Peyer's patch (tissue), 4 donors: ENCODE data around the gene TECPR2. TPM values are rescaled to one million over a fixed set of nuclear protein-coding genes. Genes with fewer than 3 reads are reported as not detected.

Experiments
- DNase-seq, 3 donors: peaks; one replicate each; pipeline ENCODE4 v3.0.0-alpha.2; 2017 to 2019
- H3K27ac ChIP-seq, 4 donors: fragments of 200-600 bp; sonication (generic); one replicate each; pipeline ENCODE4 v1.5.1; 2016 to 2019
- H3K27me3 ChIP-seq, 2 donors: fragments of 200-600 bp; sonication (generic); one replicate each; pipeline ENCODE4 v1.5.1; 2019
- H3K36me3 ChIP-seq, 3 donors: fragments of 200-600 bp; sonication (generic); one replicate each; pipeline ENCODE4 v1.5.1; 2016 to 2019
- H3K4me1 ChIP-seq, 4 donors: fragments of 200-600 bp; sonication (generic); one replicate each; pipeline ENCODE4 v1.5.1; 2016 to 2019
- H3K4me3 ChIP-seq, 4 donors: fragments of 200-600 bp; sonication (generic); 1 replicate in 3 of 4; 2 replicates in 1 of 4; pipeline ENCODE4 v1.5.1; 2016 to 2019; ENCODE audit warnings: mild to moderate bottlenecking in 1 of 4
- H3K9me3 ChIP-seq, 4 donors: fragments of 200-600 bp; sonication (generic); one replicate each; pipeline ENCODE4 v1.5.1; 2016 to 2019; ENCODE audit warnings: mild to moderate bottlenecking in 1 of 4
- CTCF ChIP-seq, 6 experiments: fragments of 450-650 bp in 4 of 6; fragments of 200-600 bp in 2 of 6; sonication (generic) in 1 of 6; IDR thresholded peaks; one replicate each; pipeline ENCODE4 v1.5.1; 2017 to 2019; ENCODE audit warnings: antibody characterized with exemption in 6 of 6, mild to moderate bottlenecking in 3 of 6, moderate library complexity in 1 of 6
- POLR2A ChIP-seq, 2 donors: fragments of 450-650 bp; IDR thresholded peaks; one replicate each; pipeline ENCODE4 v1.5.1; 2017; ENCODE audit warnings: antibody characterized with exemption in 2 of 2, mild to moderate bottlenecking in 2 of 2, moderate library complexity in 2 of 2
- total RNA-seq, 4 donors: library from RNA; depleted of rRNA; stranded (reverse); fragments of >200 nt; gene quantifications; one replicate each; pipeline ENCODE4 v1.1.0, GENCODE V29; 2016

Gene TECPR2
- total RNA-seq, 4 donors from 2014 or later: 21.5 to 45.3 (median 22.4) TPM

DNA sequence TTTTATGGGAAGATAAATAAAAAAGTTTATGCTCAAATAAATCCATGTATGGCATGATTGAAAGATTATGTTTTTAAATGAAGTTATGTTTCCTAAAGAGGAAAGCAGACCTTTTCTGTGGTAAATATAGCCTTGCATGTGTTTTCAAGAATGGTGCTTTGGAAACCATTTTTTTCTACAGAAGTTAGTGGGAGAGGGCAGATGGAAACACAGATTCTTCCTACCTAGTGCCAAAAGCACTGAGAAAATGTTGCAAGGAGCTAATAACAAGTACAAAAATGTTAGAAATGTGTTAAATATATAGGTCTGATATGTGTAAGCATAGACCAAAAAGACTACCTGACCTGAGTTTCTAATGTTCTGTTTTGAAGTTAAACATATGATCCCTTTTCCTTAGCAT, 24.3 kb downstream of the TECPR2 start:
- no peak for DNase-seq
- H3K27me3 ChIP-seq: no peaks in the 10 kb centered on the region
- no peak overlapping the region for H3K27ac ChIP-seq
- no peak overlapping the region for H3K4me3 ChIP-seq
- H3K4me1 ChIP-seq: no peaks in the 10 kb centered on the region
- no peaks in the 10 kb centered on the region for H3K9me3 ChIP-seq
- peaks cover 0 to 2% (median 0%) of the 10 kb centered on the region in 3 donors for H3K36me3 ChIP-seq
- TF ChIP-seq CTCF (IDR thresholded peaks at IDR 0.05): no peak
- TF ChIP-seq POLR2A (IDR thresholded peaks at IDR 0.05): no peak

DNA sequence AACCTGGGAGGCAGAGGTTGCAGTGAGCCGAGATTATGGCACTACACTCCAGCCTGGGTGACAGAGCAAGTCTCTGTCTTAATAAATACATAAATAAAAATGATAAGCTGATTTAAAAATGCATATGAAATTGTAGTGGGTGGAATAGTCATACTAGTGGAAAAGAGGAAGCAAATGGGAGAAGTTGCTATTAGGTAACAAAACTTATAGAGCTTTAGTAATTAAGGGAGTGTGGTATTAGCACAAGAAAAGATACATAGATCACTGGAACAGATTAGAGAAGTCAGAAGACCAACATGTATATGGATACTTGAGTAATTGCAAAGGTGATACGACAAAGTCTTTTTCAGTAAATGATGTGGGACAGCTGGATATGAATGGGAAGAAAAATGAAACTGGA, 26.5 kb downstream of the TECPR2 start:
- Histone ChIP-seq H3K27me3 (no peaks in the 10 kb centered on the region), H3K36me3 (no peaks in the 10 kb centered on the region), H3K4me1 (no peaks in the 10 kb centered on the region), H3K4me3 (no peak overlapping the region), H3K9me3 (no peaks in the 10 kb centered on the region), H3K27ac (no peak overlapping the region)
- no peak for TF ChIP-seq CTCF (IDR thresholded peaks at IDR 0.05)
- no peak for TF ChIP-seq POLR2A (IDR thresholded peaks at IDR 0.05)
- no peak for DNase-seq

- no peak for DNase-seq
- Histone ChIP-seq H3K27ac (no peak overlapping the region), H3K4me1 (no peaks in the 10 kb centered on the region), H3K9me3 (no peaks in the 10 kb centered on the region), H3K4me3 (no peak overlapping the region), H3K36me3 (no peaks in the 10 kb centered on the region), H3K27me3 (no peaks in the 10 kb centered on the region)
- TF ChIP-seq POLR2A (IDR thresholded peaks at IDR 0.05) (no peak), CTCF (IDR thresholded peaks at IDR 0.05) (no peak)
Observed at GRCh38 chr14:102390064-102390855, 27.5 kb downstream of the TECPR2 start.

- Histone ChIP-seq H3K4me1 (no peaks in the 10 kb centered on the region), H3K9me3 (no peaks in the 10 kb centered on the region), H3K27ac (no peak overlapping the region), H3K27me3 (no peaks in the 10 kb centered on the region), H3K4me3 (no peak overlapping the region), H3K36me3 (no peaks in the 10 kb centered on the region)
- no peak for DNase-seq
- TF ChIP-seq CTCF (IDR thresholded peaks at IDR 0.05) (no peak), POLR2A (IDR thresholded peaks at IDR 0.05) (no peak)
Observed at GRCh38 chr14:102392506-102392905, 29.8 kb downstream of the TECPR2 start.

- no peak overlapping the region for H3K4me3 ChIP-seq
- H3K36me3 ChIP-seq: no peaks in the 10 kb centered on the region
- H3K27ac ChIP-seq: no peak overlapping the region
- DNase-seq: no peak
- H3K9me3 ChIP-seq: peaks cover 0 to 4% (median 0%) of the 10 kb centered on the region in 4 donors
- TF ChIP-seq CTCF (IDR thresholded peaks at IDR 0.05): no peak
- no peak for TF ChIP-seq POLR2A (IDR thresholded peaks at IDR 0.05)
- H3K27me3 ChIP-seq: no peaks in the 10 kb centered on the region
- H3K4me1 ChIP-seq: no peaks in the 10 kb centered on the region
Observed at GRCh38 chr14:102394717-102395375, 32.1 kb downstream of the TECPR2 start.
